ENCODE data around the gene PKIG.

- TF ChIP-seq CTCF (conservative IDR thresholded peaks at IDR 0.05) (no peak), ZFX (IDR thresholded peaks at IDR 0.05) (no peak)
Measured at GRCh38 chr20:44603327-44603726, 20.9 kb downstream of the PKIG start.

Measured in C4-2B (cell line).